OCI-LY1 (cell line): ENCODE results near the gene TOGARAM2.

Experiments used
- H2AFZ ChIP-seq: fragments of 200-600 bp; sonication (generic), shearing (Covaris generic); 2 replicates; pipeline ENCODE4 v1.6.0; 2014; ENCODE audit warnings: antibody characterized with exemption, mild to moderate bottlenecking, low read length
- H3F3A ChIP-seq: fragments of 200-600 bp; sonication (generic), shearing (Covaris generic); 2 replicates; pipeline ENCODE4 v1.6.0; 2014; ENCODE audit warnings: mild to moderate bottlenecking, antibody characterized with exemption, low read length, moderate library complexity; ENCODE audit not compliant: insufficient read depth
- H3K27ac ChIP-seq: fragments of 200-600 bp; sonication (generic); 2 replicates; pipeline ENCODE4 v1.5.1; 2014; ENCODE audit warnings: low read length, mixed run types, mild to moderate bottlenecking, low read depth; ENCODE audit not compliant: poor library complexity, severe bottlenecking
- H3K27me3 ChIP-seq: fragments of 200-600 bp; sonication (generic); 2 replicates; pipeline ENCODE4 v1.6.0; 2014; ENCODE audit warnings: antibody characterized with exemption, mild to moderate bottlenecking, low read length, moderate library complexity; ENCODE audit not compliant: insufficient read depth
- H3K36me3 ChIP-seq: fragments of 200-600 bp; sonication (generic); 2 replicates; pipeline ENCODE4 v1.6.1; 2014; ENCODE audit warnings: mild to moderate bottlenecking, antibody characterized with exemption, low read length, moderate library complexity, mixed read lengths; ENCODE audit not compliant: insufficient read depth
- H3K4me1 ChIP-seq: fragments of 200-600 bp; sonication (generic); 2 replicates; pipeline ENCODE4 v1.5.1; 2014; ENCODE audit warnings: mild to moderate bottlenecking, low read length, moderate library complexity; ENCODE audit not compliant: insufficient read depth, severe bottlenecking
- H3K4me2 ChIP-seq: fragments of 200-600 bp; sonication (generic), shearing (Covaris generic); 2 replicates; pipeline ENCODE4 v1.6.1; 2014; ENCODE audit warnings: low read length
- H3K4me3 ChIP-seq: fragments of 200-600 bp; sonication (generic); 2 replicates; pipeline ENCODE4 v1.5.1; 2014; ENCODE audit warnings: low read length, low read depth, mild to moderate bottlenecking, mixed read lengths; ENCODE audit not compliant: poor library complexity, severe bottlenecking
- H3K79me2 ChIP-seq: fragments of 200-600 bp; shearing (Covaris generic); 2 replicates; pipeline ENCODE4 v1.6.1; 2016; ENCODE audit warnings: mixed run types, low read length, mixed read lengths; ENCODE audit not compliant: insufficient read depth
- H3K9ac ChIP-seq: fragments of 200-600 bp; sonication (generic), shearing (Covaris generic); 2 replicates; pipeline ENCODE4 v1.6.1; 2014; ENCODE audit warnings: mild to moderate bottlenecking, low read length, mixed read lengths
- H3K9me2 ChIP-seq: fragments of 200-600 bp; sonication (generic), shearing (Covaris generic); 2 replicates; pipeline ENCODE4 v1.6.1; 2014; ENCODE audit warnings: low read depth, mild to moderate bottlenecking, low read length, mixed read lengths
- H3K9me3 ChIP-seq: fragments of 200-600 bp; shearing (Covaris generic); 2 replicates; pipeline ENCODE4 v1.6.1; 2014; ENCODE audit warnings: low read length, mixed read lengths
- H4K20me1 ChIP-seq: fragments of 200-600 bp; sonication (generic), shearing (Covaris generic); 2 replicates; pipeline ENCODE4 v1.6.0; 2016; ENCODE audit warnings: mild to moderate bottlenecking, low read length; ENCODE audit not compliant: insufficient read depth
- EZH2 ChIP-seq: fragments of 200-600 bp; sonication (generic), shearing (Covaris generic); IDR thresholded peaks from 2 replicates; pipeline ENCODE4 v1.8.0; 2017; ENCODE audit warnings: borderline replicate concordance, mixed run types, mild to moderate bottlenecking, antibody characterized with exemption, low read length, moderate library complexity, mixed read lengths
- TF ChIP-seq, protein P1 (sequence below): fragments of 200-600 bp; sonication (generic), shearing (Covaris generic); IDR thresholded peaks from 2 replicates; pipeline ENCODE4 v1.5.1; 2017; ENCODE audit warnings: mild to moderate bottlenecking, antibody characterized with exemption, low read length, moderate library complexity, mixed read lengths

TOGARAM2 gene

GRCh38 chr2:28993206-28993960, 12.3 kb downstream of the TOGARAM2 start:
- Histone ChIP-seq H3K4me1 (no peaks in the 10 kb centered on the region), H3F3A (no peaks in the 10 kb centered on the region), H3K27ac (no peak overlapping the region), H3K36me3 (no peaks in the 10 kb centered on the region), H3K9me2 (no peaks in the 10 kb centered on the region), H3K4me2 (no peak overlapping the region), H3K4me3 (no peak overlapping the region), H3K9me3 (no peaks in the 10 kb centered on the region), H2AFZ (no peak overlapping the region), H3K9ac (no peak overlapping the region), H3K27me3 (peaks cover 5% of the 10 kb centered on the region; the same call in 1 of the 2 replicates), H4K20me1 (no peaks in the 10 kb centered on the region), H3K79me2 (no peaks in the 10 kb centered on the region)
- TF ChIP-seq, protein P1, sequence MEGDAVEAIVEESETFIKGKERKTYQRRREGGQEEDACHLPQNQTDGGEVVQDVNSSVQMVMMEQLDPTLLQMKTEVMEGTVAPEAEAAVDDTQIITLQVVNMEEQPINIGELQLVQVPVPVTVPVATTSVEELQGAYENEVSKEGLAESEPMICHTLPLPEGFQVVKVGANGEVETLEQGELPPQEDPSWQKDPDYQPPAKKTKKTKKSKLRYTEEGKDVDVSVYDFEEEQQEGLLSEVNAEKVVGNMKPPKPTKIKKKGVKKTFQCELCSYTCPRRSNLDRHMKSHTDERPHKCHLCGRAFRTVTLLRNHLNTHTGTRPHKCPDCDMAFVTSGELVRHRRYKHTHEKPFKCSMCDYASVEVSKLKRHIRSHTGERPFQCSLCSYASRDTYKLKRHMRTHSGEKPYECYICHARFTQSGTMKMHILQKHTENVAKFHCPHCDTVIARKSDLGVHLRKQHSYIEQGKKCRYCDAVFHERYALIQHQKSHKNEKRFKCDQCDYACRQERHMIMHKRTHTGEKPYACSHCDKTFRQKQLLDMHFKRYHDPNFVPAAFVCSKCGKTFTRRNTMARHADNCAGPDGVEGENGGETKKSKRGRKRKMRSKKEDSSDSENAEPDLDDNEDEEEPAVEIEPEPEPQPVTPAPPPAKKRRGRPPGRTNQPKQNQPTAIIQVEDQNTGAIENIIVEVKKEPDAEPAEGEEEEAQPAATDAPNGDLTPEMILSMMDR = no peak
- TF ChIP-seq EZH2 = no peak

GRCh38 chr2:28994074-28994473, 13.0 kb downstream of the TOGARAM2 start:
- H2AFZ ChIP-seq = no peak overlapping the region
- H3K9me3 ChIP-seq = no peaks in the 10 kb centered on the region
- H4K20me1 ChIP-seq = no peaks in the 10 kb centered on the region
- no peaks in the 10 kb centered on the region for H3K36me3 ChIP-seq
- H3K79me2 ChIP-seq = no peaks in the 10 kb centered on the region
- H3K4me2 ChIP-seq = no peak overlapping the region
- no peaks in the 10 kb centered on the region for H3F3A ChIP-seq
- H3K4me3 ChIP-seq = no peak overlapping the region
- H3K4me1 ChIP-seq = no peaks in the 10 kb centered on the region
- TF ChIP-seq, protein P1 = no peak
- TF ChIP-seq EZH2 = no peak
- peaks cover 5% of the 10 kb centered on the region; the same call in 1 of the 2 replicates for H3K27me3 ChIP-seq
- no peaks in the 10 kb centered on the region for H3K9me2 ChIP-seq
- no peak overlapping the region for H3K9ac ChIP-seq
- no peak overlapping the region for H3K27ac ChIP-seq

DNA sequence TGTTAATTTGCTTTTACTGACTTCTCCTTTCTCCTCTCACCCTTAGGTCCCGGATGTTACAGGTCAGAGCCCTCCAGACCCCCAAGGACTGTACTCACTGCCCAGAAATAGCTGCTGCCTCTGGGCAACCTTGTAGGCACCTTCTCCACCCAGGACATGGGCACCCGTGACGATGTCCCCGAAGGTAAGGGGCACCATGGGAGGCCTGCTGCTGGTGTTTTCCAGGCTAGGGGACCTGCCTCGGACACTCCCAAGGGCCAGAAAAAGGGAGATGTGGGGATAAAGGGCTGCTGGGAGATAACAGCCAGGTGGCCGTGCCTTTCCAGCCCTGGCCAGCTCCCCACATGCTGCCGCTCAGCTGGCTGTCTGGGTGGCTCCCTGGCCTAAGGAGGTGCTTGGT, 13.6 kb downstream of the TOGARAM2 start:
- TF ChIP-seq, protein P1 = no peak
- TF ChIP-seq EZH2 = no peak
- no peaks in the 10 kb centered on the region for H3K79me2 ChIP-seq
- H3K27ac ChIP-seq = no peak overlapping the region
- no peak overlapping the region for H3K9ac ChIP-seq
- H2AFZ ChIP-seq = no peak overlapping the region
- H3K4me1 ChIP-seq = no peaks in the 10 kb centered on the region
- H3K9me2 ChIP-seq = no peaks in the 10 kb centered on the region
- no peaks in the 10 kb centered on the region for H3K9me3 ChIP-seq
- H3K27me3 ChIP-seq = peaks cover 5% of the 10 kb centered on the region; the same call in 1 of the 2 replicates
- no peaks in the 10 kb centered on the region for H3F3A ChIP-seq
- H3K4me3 ChIP-seq = no peak overlapping the region
- H4K20me1 ChIP-seq = no peaks in the 10 kb centered on the region
- H3K4me2 ChIP-seq = no peak overlapping the region
- H3K36me3 ChIP-seq = no peaks in the 10 kb centered on the region
